ENCODE measurements around the gene LRMDA. TPM values are rescaled to one million over a fixed set of nuclear protein-coding genes. Genes with fewer than 3 reads are reported as not detected.

The LRMDA gene
- total and polyA plus RNA-seq, 2 of the 4 experiments (the other 2 are of a cell fraction): 0.07 TPM; not detected in 1

- H3K27ac ChIP-seq (ENCODE audit: insufficient read depth, low read length): no peak overlapping the region
- H3K14ac ChIP-seq (replicated peaks; ENCODE audit: low read depth, low read length): no peak overlapping the region
- CTCF ChIA-PET: no interaction called here
- H3K9ac ChIP-seq (ENCODE audit: low read depth, low read length): no peak overlapping the region
- H3K9me1 ChIP-seq (ENCODE audit: insufficient read depth, low read length): no peaks in the 10 kb centered on the region
- DNase-seq (no peak), ATAC-seq (ENCODE audit: low read depth) (no peak)
- in situ Hi-C loops (cut with MboI; ENCODE audit: low sequenced_read_pairs): no loop called here
- H3K9me3 ChIP-seq (ENCODE audit: control insufficient read depth, insufficient read depth, low read length): peaks cover 6% of the 10 kb centered on the region
- no TSS peak for BruUV-seq (replicated peaks)
- no peak overlapping the region for H2BK120ac ChIP-seq (ENCODE audit: low read depth, low read length)
- no peak overlapping the region for H3K23ac ChIP-seq (ENCODE audit: low read depth, low read length)
- H4K8ac ChIP-seq (ENCODE audit: low read depth in 2 of 2, low read length in 2 of 2): no peak overlapping the region
- no peaks in the 10 kb centered on the region for H3K36me3 ChIP-seq (ENCODE audit: control insufficient read depth, insufficient read depth, low read length)
- H2BK5ac ChIP-seq (ENCODE audit: low read depth, low read length, poor library complexity, severe bottlenecking): no peak overlapping the region
- TF ChIP-seq USF2 (IDR thresholded peaks at IDR 0.05; ENCODE audit: low read depth, low read length) (no peak), POLR2A (IDR thresholded peaks at IDR 0.05; ENCODE audit: low read depth, low read length) (no peak), RFX5 (IDR thresholded peaks at IDR 0.05; ENCODE audit: low read depth, low read length) (no peak), RCOR1 (IDR thresholded peaks at IDR 0.05; ENCODE audit: insufficient replicate concordance, low read length) (no peak), FOS (IDR thresholded peaks at IDR 0.05; ENCODE audit: low read depth, low read length) (no peak), BHLHE40 (IDR thresholded peaks at IDR 0.05; ENCODE audit: low read depth, low read length) (no peak), CHD1 (IDR thresholded peaks at IDR 0.05; ENCODE audit: low read depth, low read length) (no peak), ELK1 (IDR thresholded peaks at IDR 0.05; ENCODE audit: borderline replicate concordance, low read depth, low read length) (no peak), MAFK (IDR thresholded peaks at IDR 0.05; ENCODE audit: low read depth, low read length) (no peak), RAD21 (IDR thresholded peaks at IDR 0.05; ENCODE audit: low read length) (no peak), CTCF (conservative IDR thresholded peaks at IDR 0.05; ENCODE audit: low read depth, low read length) (no peak), NFE2L2 (IDR thresholded peaks at IDR 0.05; ENCODE audit: low read depth, low read length) (no peak)
- no peak overlapping the region for H2AFZ ChIP-seq (replicated peaks; ENCODE audit: low read length, poor library complexity)
- POLR2A ChIA-PET (ENCODE audit: unreplicated experiment): no interaction called here
- H3K27me3 ChIP-seq (ENCODE audit: control insufficient read depth, insufficient read depth, low read length): no peaks in the 10 kb centered on the region
- H4K20me1 ChIP-seq (ENCODE audit: insufficient read depth, low read length): no peaks in the 10 kb centered on the region
- no peaks in the 10 kb centered on the region for H3K79me1 ChIP-seq (ENCODE audit: low read depth in 1 of 2, low read length in 2 of 2)
- H3K56ac ChIP-seq (ENCODE audit: extremely low read depth, insufficient read depth, low read length): no peak overlapping the region
- no peak overlapping the region for H3K18ac ChIP-seq (ENCODE audit: low read depth, low read length)
- no peak overlapping the region for H2BK15ac ChIP-seq (ENCODE audit: low read depth, low read length)
- no peak overlapping the region for H3K4ac ChIP-seq (ENCODE audit: low read depth, low read length)
- dilution Hi-C loops (cut with HindIII; ENCODE audit: low sequenced_read_pairs, unreplicated experiment): no loop called here
- WGBS, 2 experiments (ENCODE audit: extremely low coverage in 2 of 2, insufficient read length in 1 of 2): 82% methylated on average over 2 of the region's 2 CpGs; no CpG with 5 or more reads in 1 of the 2 experiments
- H2AK5ac ChIP-seq (ENCODE audit: low read depth, low read length): no peak overlapping the region
- H2AK9ac ChIP-seq (replicated peaks; ENCODE audit: low read depth, low read length, poor library complexity): no peak overlapping the region
- intact Hi-C loops (cut with micrococcal nuclease): no loop called here
- H3K4me1 ChIP-seq (ENCODE audit: control insufficient read depth, insufficient read depth, low read length): no peaks in the 10 kb centered on the region
- no peak overlapping the region for H3K4me3 ChIP-seq (ENCODE audit: insufficient read depth, low read depth, low read length)
- no peak overlapping the region for H4K5ac ChIP-seq (ENCODE audit: low read depth, low read length)
- no peak overlapping the region for H4K91ac ChIP-seq (ENCODE audit: insufficient read depth, low read depth, low read length)
- no peak overlapping the region for H2BK20ac ChIP-seq (ENCODE audit: low read depth, low read length)
- no peak overlapping the region for H3K4me2 ChIP-seq (ENCODE audit: low read depth, low read length)
These were observed 886.8 kb downstream of the LRMDA start for GRCh38 chr10:76318211-76318610.

Measured in IMR-90 (cell line).